ENCODE measurements around the gene RPL22.

Gene RPL22

DNA sequence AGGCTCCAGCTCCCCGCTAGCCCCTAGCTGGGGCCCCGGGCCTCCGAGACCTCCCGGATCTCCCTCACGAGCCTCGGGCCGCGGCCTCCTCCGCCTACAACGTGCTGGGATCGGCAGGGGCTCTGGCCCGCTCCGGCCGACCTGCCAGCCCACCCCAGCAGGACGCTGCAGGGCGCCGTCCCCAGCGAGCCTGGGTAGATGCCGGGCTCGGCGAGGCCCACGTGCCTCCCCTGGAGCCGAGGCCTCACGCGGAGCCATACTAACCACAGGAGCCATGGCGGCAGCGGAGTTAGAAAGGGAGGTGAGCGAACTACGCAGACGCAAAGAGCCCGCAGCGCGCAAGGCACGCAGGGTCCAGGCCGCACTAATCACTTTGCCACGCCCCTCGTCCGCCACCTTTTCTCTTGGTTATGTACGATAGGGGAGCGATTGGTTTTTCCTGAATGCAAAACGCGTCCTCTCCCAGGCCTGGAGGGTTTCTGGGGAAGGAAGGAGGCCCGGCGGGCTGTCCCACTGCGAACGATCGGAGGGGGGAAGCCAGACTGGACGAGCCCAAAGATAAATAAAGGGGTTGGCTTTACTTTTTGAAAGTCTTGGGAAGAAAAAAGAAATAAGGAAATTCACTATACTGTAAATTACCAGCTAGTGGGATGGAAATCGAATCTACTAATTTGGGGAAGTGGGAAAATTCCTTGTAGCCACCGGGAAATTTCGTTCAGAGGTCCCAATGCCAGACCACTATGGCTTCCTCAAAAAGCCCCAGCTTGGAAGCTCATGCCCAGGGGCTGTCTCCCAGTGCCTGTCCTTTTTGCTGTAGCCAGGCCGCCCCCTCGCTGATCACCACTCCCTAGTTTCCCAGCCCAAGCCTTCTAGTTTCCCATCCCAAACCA lies at the start of gene RPL22:
Gene RPL22 (minus strand): TSS at position 298 of the 890 bp plus-strand sequence. CDS start 22 bp downstream, at position 276.
- Histone ChIP-seq H3K27ac (peak within 1 kb of the TSS; percentile 76), H3K36me3 (replicated peaks) (peaks cover 20% of the 10 kb centered on the region), H3K27me3 (replicated peaks) (no peaks in the 10 kb centered on the region), H3K4me3 (ENCODE audit: low read depth, low read length) (peak within 1 kb of the TSS; percentile 97)
- no peak for TF ChIP-seq CTCF (IDR thresholded peaks at IDR 0.05; ENCODE audit: low read depth, low read length, missing control alignments)
- in situ Hi-C loops (cut with HindIII; ENCODE audit: low pct_ligation_motif_present, low sequenced_read_pairs), result no loop called here
- peak; percentile 100 for DNase-seq

GRCh38 chr1:6248161-6248776 lies 48.9 kb upstream of the RPL22 start:
- H3K27ac ChIP-seq, result no peak overlapping the region
- in situ Hi-C loops (cut with HindIII; ENCODE audit: low pct_ligation_motif_present, low sequenced_read_pairs), result no loop called here
- TF ChIP-seq CTCF (IDR thresholded peaks at IDR 0.05; ENCODE audit: low read depth, low read length, missing control alignments), result no peak
- no peak overlapping the region for H3K4me3 ChIP-seq (ENCODE audit: low read depth, low read length)
- no peaks in the 10 kb centered on the region for H3K36me3 ChIP-seq (replicated peaks)
- peaks cover 33% of the 10 kb centered on the region for H3K27me3 ChIP-seq (replicated peaks)
- no peak for DNase-seq

- in situ Hi-C loops (cut with HindIII; ENCODE audit: low pct_ligation_motif_present, low sequenced_read_pairs), result no loop called here
- no peak for DNase-seq
- TF ChIP-seq CTCF (IDR thresholded peaks at IDR 0.05; ENCODE audit: low read depth, low read length, missing control alignments), result no peak
- Histone ChIP-seq H3K36me3 (replicated peaks) (no peaks in the 10 kb centered on the region), H3K27me3 (replicated peaks) (peaks cover 39% of the 10 kb centered on the region), H3K4me3 (ENCODE audit: low read depth, low read length) (no peak overlapping the region), H3K27ac (no peak overlapping the region)
These were observed 48.3 kb upstream of the RPL22 start for GRCh38 chr1:6247651-6248050.

GRCh38 chr1:6246497-6247467 lies 47.4 kb upstream of the RPL22 start:
- no peaks in the 10 kb centered on the region for H3K36me3 ChIP-seq (replicated peaks)
- H3K4me3 ChIP-seq (ENCODE audit: low read depth, low read length), result no peak overlapping the region
- in situ Hi-C loops (cut with HindIII; ENCODE audit: low pct_ligation_motif_present, low sequenced_read_pairs), result no loop called here
- DNase-seq, result peak; percentile 41
- H3K27me3 ChIP-seq (replicated peaks), result peaks cover 45% of the 10 kb centered on the region
- no peak overlapping the region for H3K27ac ChIP-seq
- peak; percentile 87 for TF ChIP-seq CTCF (IDR thresholded peaks at IDR 0.05; ENCODE audit: low read depth, low read length, missing control alignments)

DNA sequence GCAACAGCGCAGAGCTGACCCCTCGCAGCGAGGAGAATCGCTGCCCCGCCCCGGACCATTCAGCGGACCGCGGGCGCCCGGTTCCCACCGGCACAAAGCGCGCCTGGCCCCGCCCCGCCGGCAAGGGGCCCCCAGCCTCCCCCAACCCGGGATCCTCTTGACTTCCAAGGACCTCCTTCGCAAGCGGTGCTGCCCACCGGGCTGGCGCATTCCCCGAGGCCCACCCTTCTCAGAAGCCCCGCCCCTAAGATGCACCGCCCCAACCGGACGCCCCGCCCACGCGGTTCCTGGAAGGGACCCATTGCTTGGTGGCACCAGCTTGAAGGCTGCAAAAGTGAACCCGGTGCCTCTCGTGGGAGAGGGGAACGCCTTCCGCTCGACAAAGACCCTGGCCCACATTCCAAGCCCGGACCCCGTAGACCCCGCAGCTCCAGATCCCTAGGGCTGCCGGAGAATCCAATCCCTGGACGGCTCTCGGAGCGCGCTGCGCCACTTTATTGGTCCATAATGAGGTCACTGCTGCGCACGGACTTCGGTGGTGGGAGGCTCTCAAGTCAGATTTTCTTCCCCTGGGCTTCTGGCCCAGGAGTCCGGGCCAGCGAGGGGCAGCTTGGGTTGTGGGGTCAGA lies 46.6 kb upstream of the RPL22 start:
- no peak overlapping the region for H3K27ac ChIP-seq
- no peak for TF ChIP-seq CTCF (IDR thresholded peaks at IDR 0.05; ENCODE audit: low read depth, low read length, missing control alignments)
- no peaks in the 10 kb centered on the region for H3K36me3 ChIP-seq (replicated peaks)
- no peak for DNase-seq
- H3K4me3 ChIP-seq (ENCODE audit: low read depth, low read length), result peak overlapping the region; percentile 22
- peaks cover 51% of the 10 kb centered on the region for H3K27me3 ChIP-seq (replicated peaks)
- in situ Hi-C loops (cut with HindIII; ENCODE audit: low pct_ligation_motif_present, low sequenced_read_pairs), result no loop called here

All from brain microvascular endothelial cell (primary cell).